ENCODE measurements around the gene ZNF524. TPM values are rescaled to one million over a fixed set of nuclear protein-coding genes. Genes with fewer than 3 reads are reported as not detected.

ZNF524 gene
- polyA plus RNA-seq, 1 donor, result 5.4 TPM

DNA sequence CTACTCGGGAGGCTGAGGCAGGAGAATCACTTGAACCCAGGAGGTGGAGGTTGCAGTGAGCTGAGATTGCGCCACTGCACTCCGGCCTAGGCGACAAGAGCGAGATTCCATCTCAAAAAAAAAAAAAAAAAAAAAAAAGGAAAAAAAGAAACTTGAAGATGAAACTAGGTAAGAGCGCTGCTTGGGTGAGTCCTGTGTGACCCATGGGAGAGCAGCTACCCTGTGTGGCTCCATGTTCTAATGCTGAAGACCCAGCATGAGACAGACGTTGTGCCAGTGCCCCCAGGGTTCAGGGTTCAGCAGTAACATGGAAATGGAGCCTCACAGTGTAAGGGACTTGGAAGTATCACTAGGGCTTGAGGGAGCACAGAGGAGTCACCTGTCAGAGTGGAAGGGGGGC is 18.3 kb downstream of the ZNF524 start:
- DNase-seq, result no peak

DNA sequence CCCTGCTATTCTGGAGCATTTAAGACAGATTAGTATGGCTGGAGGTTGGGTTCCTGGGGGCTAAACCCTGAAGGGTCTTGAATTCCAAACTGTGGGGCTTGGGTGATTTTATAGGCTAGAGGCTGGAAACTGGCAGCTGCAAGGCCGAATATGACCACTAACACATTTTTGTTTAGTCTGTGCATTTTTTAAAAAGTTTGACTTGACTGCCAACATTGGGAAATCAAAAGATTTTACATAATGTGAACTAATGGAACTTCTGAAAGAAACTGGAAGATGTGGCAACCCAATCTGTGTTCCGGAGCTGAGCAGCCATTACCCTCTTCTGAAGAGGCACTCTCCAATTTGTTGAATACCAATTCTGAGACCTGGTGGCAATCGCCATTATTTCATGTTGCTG is 19.2 kb downstream of the ZNF524 start:
- no peak for DNase-seq

DNA sequence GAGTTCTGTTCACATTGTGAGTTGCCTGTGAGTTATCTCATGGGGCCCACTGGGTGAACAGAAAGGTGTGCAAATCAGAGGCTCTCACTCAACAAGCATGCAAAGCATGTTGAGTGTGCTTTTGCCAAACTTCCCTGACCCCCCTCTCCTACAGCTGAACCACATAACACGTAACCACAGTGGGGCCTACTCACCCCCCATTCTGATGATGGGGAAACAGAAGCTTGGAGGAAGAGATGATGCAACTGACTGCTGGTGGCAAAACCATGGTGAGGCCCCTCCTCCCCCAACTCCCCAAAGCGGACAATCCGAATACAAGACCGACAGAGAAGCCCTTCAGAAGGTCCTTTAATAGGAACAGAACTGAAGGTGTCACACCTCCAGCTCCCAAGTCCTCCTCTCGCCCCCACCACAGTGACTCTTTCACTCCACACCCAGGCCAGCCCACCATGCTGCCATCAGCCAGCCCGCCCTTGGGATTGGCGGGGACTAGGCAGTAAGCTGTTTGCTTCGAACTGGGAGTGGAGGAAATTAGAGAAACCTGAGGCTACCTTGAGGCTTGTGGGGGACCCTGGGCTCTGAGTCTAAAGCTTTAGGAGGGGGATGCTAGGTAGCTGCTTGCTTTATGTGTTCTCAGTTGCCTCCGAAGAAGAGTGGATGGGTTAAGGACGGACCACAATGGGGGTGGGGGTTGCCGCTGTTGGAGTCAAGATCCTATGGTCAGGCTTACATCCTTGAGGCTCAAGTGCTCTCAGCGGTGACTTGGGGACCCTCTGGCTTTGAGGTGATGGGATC is 20.5 kb downstream of the ZNF524 start:
- no peak for DNase-seq

DNA sequence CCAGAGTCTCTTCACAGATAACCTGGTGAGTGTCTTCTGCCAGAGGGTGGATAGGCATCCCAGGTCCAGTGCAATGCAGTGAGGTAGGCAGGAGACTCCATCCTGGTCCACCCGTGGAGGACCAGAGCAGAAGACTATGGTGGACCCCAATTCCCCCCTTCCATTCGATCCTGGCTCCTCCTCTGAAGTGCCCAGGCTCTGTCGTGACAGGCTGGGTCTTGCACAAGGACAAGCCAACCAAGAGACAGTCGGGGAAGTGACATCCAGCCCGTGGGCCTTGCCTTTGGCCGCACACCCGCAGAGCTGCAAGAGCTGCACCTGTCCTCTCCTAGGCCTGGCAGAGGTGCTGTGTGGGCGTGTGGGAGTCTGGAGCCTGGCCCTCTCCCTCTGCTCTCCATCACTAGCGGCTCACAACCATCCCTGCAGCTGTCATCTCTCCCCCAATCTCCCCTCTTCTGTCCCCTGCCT is 21.2 kb downstream of the ZNF524 start:
- DNase-seq, result no peak

DNA sequence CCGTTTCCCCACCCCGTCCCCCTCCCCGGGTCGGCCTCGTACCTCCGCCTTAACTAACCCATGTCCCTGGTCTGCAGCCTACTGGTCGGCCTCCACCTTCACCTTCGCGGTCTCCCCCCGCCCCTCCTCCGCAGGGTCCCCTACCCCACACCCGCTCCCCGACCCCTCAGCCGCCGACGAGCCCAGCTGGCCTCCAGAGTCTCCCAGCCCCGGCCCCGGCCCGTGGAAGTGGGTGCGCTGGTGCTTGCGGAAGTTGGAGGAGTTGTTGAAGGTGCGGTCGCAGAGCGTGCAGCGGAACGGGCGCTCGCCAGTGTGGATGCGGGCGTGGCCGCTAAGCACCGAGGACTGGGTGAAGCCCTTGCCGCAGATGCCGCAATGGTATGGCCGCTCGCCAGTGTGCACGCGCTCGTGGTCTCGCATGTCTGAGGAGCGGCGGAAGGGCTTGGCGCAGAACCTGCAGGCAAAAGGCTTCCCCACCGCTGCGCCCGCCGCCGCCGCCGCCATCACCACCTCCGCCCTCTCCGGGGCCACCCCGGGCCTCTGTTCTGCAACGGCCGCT is 21.7 kb downstream of the ZNF524 start:
- DNase-seq, result no peak

DNA sequence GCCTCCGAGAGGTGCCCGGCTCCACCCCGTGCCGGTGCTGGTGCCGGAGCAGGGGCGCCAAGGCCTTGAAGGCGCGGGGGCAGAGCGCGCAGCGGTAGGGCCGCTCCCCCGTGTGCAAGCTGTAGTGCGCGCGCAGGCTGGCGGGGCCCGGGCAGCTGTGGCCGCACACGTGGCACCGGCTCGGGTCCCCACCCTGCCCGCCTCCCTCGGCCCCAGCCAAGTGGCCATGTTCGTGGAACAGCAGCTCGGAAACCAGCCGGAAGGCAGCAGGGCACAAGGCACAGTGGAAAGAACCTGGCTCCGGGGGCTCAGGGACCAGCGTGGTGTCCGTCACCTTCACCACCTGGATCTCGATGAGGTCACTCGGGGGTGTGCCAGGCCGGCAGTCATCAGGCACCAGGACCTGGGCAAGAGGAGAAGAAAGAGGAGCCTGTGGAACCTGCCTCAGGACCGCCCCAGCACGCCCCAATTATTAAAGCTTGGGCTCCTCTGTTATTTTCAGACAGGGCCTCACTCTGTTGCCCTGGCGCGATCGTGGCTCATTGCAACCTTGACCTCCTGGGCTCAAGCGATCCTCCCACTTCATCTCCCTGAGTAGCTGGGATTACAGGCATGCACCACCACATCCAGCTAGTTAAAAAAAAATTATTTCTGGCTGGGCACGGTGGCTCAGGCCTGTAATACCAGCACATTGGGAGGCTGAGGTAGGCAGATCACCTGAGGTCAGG is 22.3 kb downstream of the ZNF524 start:
- DNase-seq, result no peak

DNA sequence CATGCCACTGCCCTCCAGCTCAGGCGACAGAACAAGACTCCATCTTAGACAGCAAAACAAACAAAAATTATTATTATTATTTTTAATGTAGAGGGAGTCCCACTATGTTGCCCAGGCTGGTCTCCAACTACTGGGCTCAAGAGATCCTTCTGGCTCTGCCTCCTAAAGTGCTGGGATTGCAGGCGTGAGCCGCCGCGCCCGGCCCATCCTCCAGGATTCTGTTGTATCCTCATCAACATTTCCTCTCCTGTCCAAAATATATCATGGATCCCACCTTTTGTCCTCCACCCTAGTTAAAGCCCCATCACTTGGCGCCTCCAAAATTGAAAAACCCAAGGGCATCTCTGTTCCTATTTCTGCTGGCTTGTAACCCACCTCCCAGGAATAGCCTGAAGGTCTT is 23.0 kb downstream of the ZNF524 start:
- no peak for DNase-seq

DNA sequence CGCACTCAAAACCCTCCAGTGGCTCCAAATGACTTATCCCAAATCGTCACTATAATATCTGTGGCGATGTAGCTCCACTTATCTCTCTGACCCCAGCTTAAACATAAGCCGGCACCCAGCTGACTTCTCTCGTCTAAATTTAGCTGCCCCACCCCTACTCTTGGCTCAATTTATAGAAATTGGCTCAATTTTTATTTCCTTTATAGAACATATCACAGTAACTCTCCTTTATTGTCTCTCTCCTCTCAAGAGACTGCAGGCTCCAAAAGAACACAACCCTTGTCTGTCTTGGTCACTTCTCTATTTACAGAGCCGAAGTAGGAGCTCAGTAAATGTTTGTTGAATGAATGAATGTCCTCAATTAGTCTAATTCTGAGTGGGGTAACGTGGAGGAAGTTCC is 23.5 kb downstream of the ZNF524 start:
- DNase-seq, result no peak

DNA sequence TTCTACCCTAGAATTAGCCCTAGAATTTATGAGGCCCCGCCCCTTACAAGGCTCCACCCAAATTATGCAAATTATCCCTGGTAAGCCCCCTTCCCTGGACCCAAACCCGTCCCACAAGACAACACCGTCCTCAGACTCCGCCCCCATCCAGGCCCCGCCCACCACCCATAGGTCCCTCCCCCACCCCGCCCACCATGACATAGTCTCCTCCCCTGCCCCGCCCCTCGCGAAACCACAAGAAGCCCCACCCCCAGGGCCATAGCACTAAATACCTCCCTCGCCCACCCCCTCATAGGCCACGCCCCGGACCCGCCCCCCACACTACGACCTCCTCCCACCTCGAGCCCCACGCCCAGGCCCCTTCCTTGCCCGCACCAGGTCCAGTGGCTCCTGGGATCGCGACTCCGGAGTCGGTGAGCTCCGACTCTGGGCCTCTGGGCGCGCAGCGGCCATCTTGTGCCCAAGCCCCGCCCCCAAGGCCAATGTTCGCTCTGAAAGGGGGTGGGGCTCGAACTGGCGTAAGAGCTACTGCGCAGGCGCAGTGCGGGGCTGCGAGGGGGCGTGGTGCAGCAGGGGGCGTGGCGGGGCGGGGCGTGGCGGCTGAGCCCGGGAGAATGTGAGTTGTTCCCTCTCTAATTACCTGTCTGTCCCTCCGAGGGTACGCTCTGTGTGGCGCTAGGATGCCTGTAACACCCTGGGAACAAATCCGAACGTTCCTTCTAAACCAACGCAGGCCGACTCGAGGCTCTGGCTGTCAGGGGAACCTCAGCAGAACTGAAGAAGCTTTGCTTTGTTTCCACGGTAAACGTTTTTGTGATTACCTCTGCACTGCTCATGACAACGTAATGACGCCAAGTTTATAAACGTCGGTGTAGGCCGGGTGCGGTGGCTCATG is 24.3 kb downstream of the ZNF524 start, which contains the start of gene ZNF784:
Gene ZNF784, minus strand, starts transcription at position 458 of the 895 bp plus-strand sequence. Its CDS starts 5 bp downstream, at position 453.
- peak; percentile 93 for DNase-seq

DNA sequence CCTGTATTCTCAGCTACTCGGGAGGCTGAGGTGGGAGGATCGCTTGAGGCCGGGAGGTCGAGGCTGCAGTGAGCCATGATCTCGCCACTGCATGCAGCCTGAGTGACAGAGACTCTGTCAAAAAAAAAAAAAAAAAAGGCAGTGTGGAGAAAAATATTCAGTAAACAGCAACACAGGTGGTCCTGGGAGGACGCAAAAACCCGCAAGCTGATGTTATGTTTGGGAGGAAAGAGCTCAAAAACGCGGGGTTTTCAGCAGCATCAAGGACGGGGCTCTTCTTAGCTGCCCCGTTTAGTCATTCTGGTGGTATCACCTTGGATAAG is 24.9 kb downstream of the ZNF524 start:
- no peak for DNase-seq

DNA sequence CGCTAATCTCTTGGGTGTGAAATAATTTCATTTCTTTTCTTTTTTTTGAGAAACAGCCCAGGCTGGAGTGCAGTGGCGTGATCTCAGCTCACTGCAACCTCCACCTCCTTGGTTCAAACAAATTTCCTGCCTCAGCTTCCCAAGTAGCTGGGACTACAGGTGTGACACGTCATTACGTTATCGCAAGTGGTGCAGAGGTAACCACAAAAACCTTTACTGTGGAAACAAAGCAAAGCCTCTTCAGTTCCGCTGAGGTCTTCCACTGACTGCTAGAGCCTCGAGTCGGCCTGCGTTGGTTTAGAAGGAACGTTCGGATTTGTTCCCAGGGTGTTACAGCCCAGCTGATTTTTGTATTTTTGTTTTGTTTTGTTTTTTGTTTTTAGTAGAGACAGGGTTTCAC is 26.3 kb downstream of the ZNF524 start:
- no peak for DNase-seq

DNA sequence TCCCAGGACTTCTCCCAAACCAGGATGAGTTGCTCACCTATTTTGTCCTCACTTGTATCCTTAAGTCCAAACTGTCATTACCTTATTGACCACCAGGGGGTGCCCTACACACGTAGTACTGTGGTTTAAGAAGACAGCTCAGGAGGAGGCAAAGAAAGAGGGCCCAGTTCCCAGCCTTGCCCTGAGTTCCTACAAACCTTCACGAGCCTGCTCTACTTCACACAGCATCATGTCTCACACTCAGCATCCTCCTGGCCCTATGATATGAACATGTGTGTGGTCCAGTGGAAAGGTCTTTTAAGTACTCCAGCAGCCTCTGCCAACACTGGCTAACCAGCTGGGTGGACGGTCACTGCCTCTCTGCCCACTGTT is 32.4 kb downstream of the ZNF524 start:
- peak; percentile 93 for DNase-seq

DNA sequence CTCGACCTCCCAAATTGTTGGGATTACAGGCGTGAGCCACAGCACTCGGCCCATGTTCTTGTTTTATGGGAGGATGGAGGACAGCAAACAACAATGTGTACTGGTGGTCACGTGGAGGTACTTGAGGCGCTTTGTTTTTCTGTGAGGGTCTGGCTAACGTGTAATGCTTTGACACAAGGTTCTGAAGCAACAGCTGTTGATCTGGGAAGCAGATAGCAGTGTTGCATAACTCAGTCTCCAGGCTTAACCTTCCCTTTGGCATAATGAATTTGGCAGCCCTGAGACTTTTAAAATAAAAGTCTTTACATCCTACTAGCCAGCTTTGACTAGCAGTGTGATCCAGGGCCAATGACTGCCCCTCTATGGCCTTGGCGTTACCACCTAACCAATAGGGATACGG is 33.8 kb downstream of the ZNF524 start:
- DNase-seq, result no peak

DNA sequence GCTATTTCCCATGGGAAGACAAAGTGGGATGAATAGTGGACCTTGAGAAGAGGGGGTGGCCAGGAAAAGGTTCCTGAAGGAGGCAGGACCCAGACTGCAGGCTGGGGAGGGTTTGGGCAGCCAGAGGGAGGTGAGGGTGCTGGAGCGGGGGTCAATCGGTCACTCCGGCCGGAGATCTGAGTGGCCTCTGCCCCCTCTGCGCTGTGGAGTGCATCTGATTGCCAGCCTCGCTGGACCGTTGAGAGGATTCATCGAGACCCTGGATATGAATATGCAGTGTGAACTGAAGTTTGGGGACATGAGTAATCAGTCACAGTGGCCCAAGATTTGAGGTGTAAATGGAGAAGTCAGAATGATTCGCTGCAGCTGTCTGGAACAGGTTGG is 35.2 kb downstream of the ZNF524 start:
- no peak for DNase-seq

DNA sequence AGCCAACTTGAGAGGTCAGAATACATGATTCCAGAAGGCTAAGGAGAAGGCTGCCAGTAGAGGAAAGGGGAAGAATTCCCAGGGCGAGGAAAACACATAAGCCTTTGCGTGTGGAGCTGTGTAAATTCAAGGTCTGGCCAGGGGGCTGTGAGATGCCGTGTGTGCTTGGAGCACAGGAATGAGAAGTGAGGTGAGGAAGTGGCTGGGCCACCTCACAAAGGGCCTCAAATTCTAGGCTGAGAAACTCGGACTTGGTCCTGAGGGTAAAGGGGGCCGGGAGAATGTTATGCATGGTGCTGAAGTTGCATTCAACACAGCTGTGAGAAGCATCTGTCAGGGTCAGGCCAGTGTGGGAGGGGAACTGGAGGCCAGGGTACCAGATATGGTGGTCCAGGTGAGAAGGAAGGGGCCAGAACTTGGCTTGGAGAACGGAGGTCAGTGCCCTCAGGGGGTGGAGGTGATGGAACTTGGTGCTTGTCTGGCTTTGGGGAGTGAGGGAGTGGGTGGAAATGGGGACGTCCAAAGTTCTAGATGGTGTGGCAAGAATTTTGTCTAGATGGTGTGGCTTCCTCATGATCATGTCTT is 35.9 kb downstream of the ZNF524 start:
- DNase-seq, result no peak

DNA sequence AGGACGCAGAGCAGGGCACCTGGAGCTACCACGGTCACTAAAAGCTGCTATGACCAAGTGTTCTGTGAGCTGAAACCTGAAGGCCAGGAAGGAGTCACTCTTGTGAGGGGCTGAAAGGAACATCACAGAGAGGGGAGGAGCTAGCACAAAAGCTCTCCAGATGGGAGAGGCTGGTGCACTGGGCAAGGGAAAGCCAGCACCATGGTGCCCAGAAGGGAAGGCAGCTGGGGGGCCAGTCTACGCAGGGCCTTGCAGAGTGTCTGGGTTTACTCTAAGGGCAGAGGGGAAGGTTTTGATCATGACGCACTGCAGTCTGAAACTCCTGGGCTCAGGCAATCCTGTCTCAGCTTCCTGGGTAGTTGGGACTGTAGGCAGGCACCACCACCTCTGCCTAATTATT is 36.6 kb downstream of the ZNF524 start:
- DNase-seq, result no peak

DNA sequence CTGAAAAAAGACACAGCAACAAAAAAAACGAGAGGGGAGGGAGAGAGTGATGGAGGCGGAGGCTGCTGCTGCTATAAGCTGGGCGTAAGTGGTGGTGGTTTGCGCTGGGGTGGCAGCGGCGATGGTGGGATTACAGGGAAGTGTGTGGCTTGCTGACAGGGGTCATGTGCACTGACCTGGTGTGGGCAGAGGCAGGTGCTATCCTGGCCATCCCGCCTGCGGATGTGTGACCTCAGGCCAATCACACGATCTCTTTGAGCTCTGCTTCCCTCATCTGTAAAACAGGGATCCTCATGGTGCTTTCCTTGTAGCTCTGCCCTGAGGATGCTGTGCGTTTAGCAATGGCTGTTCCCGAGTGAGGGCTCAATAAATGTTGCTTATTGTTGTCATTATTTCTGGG is 37.4 kb downstream of the ZNF524 start:
- no peak for DNase-seq

DNA sequence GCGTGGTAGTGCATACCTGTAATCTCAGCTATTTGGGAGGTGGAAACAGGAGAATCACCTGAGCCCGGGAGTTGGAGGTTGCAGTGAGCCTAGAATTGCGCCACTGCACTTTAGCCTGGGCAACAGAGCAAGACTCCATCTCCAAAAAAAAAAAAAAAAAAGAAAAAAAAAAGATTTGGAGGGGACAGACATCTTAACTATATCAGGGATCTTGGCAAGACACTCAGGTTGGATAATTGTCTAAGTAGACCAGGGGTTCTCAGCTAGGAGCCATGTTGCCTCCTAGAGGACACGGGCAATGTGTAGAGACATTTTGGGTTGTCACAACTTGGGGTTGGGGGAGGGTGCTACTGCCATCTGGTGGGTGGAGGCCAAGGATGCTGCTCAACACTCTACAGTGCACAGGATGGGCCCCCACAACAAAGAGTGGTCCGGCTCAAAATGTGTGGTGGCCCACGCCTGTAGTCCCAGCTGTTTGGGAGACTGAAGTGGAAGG is 38.8 kb downstream of the ZNF524 start:
- DNase-seq, result no peak

DNA sequence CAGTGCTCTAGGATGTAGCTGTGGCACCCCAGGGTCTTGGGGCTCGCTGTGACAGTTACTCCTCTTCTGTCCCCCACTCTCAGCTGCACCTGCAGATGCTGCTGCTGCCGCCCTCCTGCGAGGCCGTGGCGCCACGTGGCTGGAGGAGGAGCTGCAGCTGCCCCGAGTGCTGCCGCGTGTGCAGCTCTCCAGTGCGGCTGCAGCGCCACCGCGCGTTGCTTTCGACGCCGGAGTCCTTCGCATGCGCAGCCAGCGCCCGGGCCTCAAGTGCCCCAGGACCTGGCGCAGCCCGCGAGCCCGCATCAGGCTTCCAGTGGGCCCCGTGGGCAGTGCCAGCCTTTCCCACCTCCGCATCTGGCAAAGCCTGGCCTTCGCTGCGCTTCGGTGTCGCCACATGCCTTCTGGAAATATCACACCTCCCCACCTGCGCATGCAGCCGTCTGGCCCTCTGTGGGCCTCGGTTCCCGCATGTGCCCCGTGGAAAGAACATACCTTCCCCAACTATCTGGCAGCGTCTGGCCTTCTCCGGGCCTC is 40.0 kb downstream of the ZNF524 start:
- no peak for DNase-seq

DNA sequence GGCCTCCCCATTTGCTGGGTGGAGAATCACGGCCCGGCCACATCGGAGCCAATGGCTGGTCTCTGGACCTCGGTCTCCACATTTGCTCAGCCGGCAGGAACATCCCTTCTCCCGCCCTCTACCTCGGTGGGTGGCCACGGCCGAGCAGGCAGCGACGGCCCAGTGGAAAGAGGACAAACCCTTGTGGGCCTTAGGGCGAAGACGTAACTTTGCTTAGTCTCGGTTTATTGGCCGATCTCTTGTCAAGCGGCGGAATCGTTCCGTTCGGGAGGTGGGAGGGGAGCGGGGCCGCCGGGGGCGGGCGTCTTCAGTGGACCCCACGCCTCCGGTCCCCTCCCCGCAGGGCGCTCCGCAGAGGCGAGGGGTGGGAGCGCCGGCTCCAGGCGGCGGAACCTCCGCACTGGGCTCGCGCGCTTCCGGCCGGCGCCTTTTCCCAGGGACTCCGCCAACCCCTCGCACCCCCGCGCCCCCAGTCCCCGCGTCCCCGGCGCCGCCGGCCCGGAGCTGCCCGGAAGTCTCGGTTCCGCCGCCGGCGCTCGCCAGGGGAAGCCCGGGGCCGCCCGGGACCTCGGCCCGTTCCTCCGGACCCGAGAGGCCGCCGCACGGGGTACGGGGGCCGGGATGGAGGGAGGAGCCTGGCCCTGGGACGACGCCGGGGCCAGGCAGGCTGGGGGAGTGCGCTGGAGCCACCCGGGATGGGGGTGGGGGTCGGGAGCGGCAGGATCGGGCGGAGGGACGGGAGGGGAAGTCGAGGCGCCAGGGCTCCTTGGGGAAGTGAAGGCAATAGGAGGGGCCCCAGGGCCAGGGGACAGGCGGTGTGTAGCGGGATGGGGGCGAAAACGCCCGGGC is 40.7 kb downstream of the ZNF524 start, which contains the start of gene ZNF580:
Gene ZNF580, plus strand, starts transcription at position 426 of the 849 bp plus-strand sequence. CDS start 1,507 bp downstream, outside the sequence.
- DNase-seq, result peak; percentile 59

Data from left kidney (tissue), 2 donors.